GM10266 (cell line): ENCODE data around the gene RNF14.
"Not testable (repeated sequence)": the region's sequence is repeated elsewhere in the genome, so short reads cannot be mapped to it uniquely, and the experiment has no call there.

ENCODE experiments used
- DNase-seq: peaks from one replicate; pipeline ENCODE4 v3.0.0; 2012; ENCODE audit errors: extremely low spot score
- CTCF ChIP-seq: IDR thresholded peaks from 2 replicates; pipeline ENCODE4 v1.5.1; 2012; ENCODE audit warnings: mild to moderate bottlenecking, low read depth; ENCODE audit not compliant: control insufficient read depth, insufficient read depth; ENCODE audit errors: missing control alignments

The RNF14 gene

GRCh38 chr5:141968914-141969608 is at the start of gene RNF14:
Gene RNF14, plus strand, starts transcription at chr5:141969105. Its CDS starts 4,484 bp downstream, at chr5:141973589.
- DNase-seq: peak; percentile 91
- TF ChIP-seq CTCF: peak; percentile 91

- TF ChIP-seq CTCF: no peak
- no peak for DNase-seq
Measured at GRCh38 chr5:141919218-141920119, 49.4 kb upstream of the RNF14 start.

- DNase-seq: no peak
- no peak for TF ChIP-seq CTCF
Measured at GRCh38 chr5:141920771-141921170, 48.1 kb upstream of the RNF14 start.

GRCh38 chr5:141922827-141923447 is 46.0 kb upstream of the RNF14 start:
- DNase-seq: not testable (repeated sequence)

- TF ChIP-seq CTCF: no peak
- peak; percentile 92 for DNase-seq
Measured at GRCh38 chr5:141923448-141924313, 45.2 kb upstream of the RNF14 start, which contains the start of gene DELE1. Gene DELE1, plus strand, starts transcription at chr5:141923871. Its CDS starts 71 bp downstream, at chr5:141923942.

GRCh38 chr5:141926434-141926833 is 42.5 kb upstream of the RNF14 start:
- no peak for TF ChIP-seq CTCF
- no peak for DNase-seq

GRCh38 chr5:141928051-141928450 is 40.9 kb upstream of the RNF14 start:
- DNase-seq: no peak
- no peak for TF ChIP-seq CTCF
